WTC11 (cell line): Measurements from ENCODE around the gene ADARB2. TPM values are rescaled to one million over a fixed set of nuclear protein-coding genes. Genes with fewer than 3 reads are reported as not detected.

Experiments used
- ATAC-seq: fragments of 200-7000 bp; cut with Tn5 transposase; 2 replicates; pipeline ENCODE4 v1.10.0; 2021; ENCODE audit warnings: mild to moderate bottlenecking, moderate library complexity
- CTCF ChIA-PET: fragments of 300-600 bp; sonication (Branson Sonifier 250); formaldehyde crosslinking; loops from one replicate; lab custom pipeline; 2021; ENCODE audit warnings: antibody characterized with exemption; lab: Charles Lee
- POLR2A ChIA-PET: fragments of 350-600 bp; sonication (Branson Sonifier 250); formaldehyde crosslinking; loops from one replicate; lab custom pipeline; 2021; ENCODE audit warnings: antibody characterized with exemption; lab: Charles Lee
- DNase-seq: peaks from one replicate; pipeline ENCODE4 v3.0.0; 2021; ENCODE audit warnings: low spot score
- H3K27ac Mint-ChIP-seq: 2 replicates; pipeline ENCODE4 v1.8.0; 2021; ENCODE audit warnings: mixed read lengths
- H3K27me3 Mint-ChIP-seq: 2 replicates; pipeline ENCODE4 v1.8.0; 2021; ENCODE audit warnings: low read depth, mild to moderate bottlenecking, moderate library complexity, mixed read lengths
- H3K36me3 Mint-ChIP-seq: 2 replicates; pipeline ENCODE4 v1.8.0; 2021; ENCODE audit warnings: mixed read lengths
- H3K4me1 Mint-ChIP-seq: 2 replicates; pipeline ENCODE4 v1.8.0; 2022; ENCODE audit warnings: mixed read lengths
- H3K4me3 Mint-ChIP-seq: 2 replicates; pipeline ENCODE4 v1.8.0; 2021; ENCODE audit warnings: mild to moderate bottlenecking, moderate library complexity, mixed read lengths
- H3K9me3 Mint-ChIP-seq: 2 replicates; pipeline ENCODE4 v1.8.0; 2021; ENCODE audit warnings: mixed read lengths
- GTF2I ChIP-seq: fragments of 250-450 bp; sonication (Bioruptor Pico); conservative IDR thresholded peaks from 2 replicates; pipeline ENCODE4 v1.4.0; 2021; ENCODE audit warnings: mild to moderate bottlenecking
- NR1H2 ChIP-seq: sonication (generic); formaldehyde crosslinking; IDR thresholded peaks from 2 replicates; pipeline ENCODE4 v1.9.0; 2021; ENCODE audit warnings: mild to moderate bottlenecking, moderate library complexity, missing genetic modification reagents
- SOX15 ChIP-seq: fragments of 250-450 bp; sonication (Bioruptor Pico); IDR thresholded peaks from 2 replicates; pipeline ENCODE4 v1.9.0; 2021; ENCODE audit warnings: mild to moderate bottlenecking
- SP1 ChIP-seq: sonication (generic); formaldehyde crosslinking; conservative IDR thresholded peaks from 2 replicates; pipeline ENCODE4 v1.8.1; 2022; ENCODE audit warnings: missing genetic modification reagents
- ZBTB21 ChIP-seq: sonication (generic); formaldehyde crosslinking; IDR thresholded peaks from 2 replicates; pipeline ENCODE4 v1.8.1; 2023; ENCODE audit warnings: mild to moderate bottlenecking, missing genetic modification reagents, borderline replicate concordance
- ZNF219 ChIP-seq: sonication (generic); formaldehyde crosslinking; IDR thresholded peaks from 2 replicates; pipeline ENCODE4 v1.8.0; 2023; ENCODE audit warnings: missing genetic modification reagents, mild to moderate bottlenecking, borderline replicate concordance
- ZNF416 ChIP-seq: fragments of 250-450 bp; sonication (Bioruptor Pico); IDR thresholded peaks from 2 replicates; pipeline ENCODE4 v1.9.0; 2021; ENCODE audit warnings: mild to moderate bottlenecking, inconsistent platforms
- total RNA-seq: library from RNA; stranded (reverse); gene quantifications from 3 replicates; pipeline ENCODE4 v1.2.3, GENCODE V29; 2021
- TF ChIP-seq, protein P1 (sequence below): sonication (generic); formaldehyde crosslinking; IDR thresholded peaks from 2 replicates; pipeline ENCODE4 v1.8.0; 2022; ENCODE audit warnings: mild to moderate bottlenecking, missing genetic modification reagents
- TF ChIP-seq, protein P2 (sequence below): sonication (generic); formaldehyde crosslinking; IDR thresholded peaks from 2 replicates; pipeline ENCODE4 v1.8.1; 2022; ENCODE audit warnings: missing genetic modification reagents, borderline replicate concordance
- TF ChIP-seq, protein P3 (sequence below): fragments of 250-450 bp; sonication (Bioruptor Pico); IDR thresholded peaks from 2 replicates; pipeline ENCODE4 v1.9.0; 2021; ENCODE audit warnings: mild to moderate bottlenecking
- TF ChIP-seq, protein P4 (sequence below): sonication (generic); formaldehyde crosslinking; IDR thresholded peaks from 2 replicates; pipeline ENCODE4 v1.8.0; 2022; ENCODE audit warnings: missing genetic modification reagents
- TF ChIP-seq, protein P5 (sequence below): fragments of 200-600 bp; IDR thresholded peaks from 2 replicates; pipeline ENCODE4 v1.8.0; 2022; ENCODE audit warnings: antibody characterized with exemption
- TF ChIP-seq, protein P6 (sequence below): fragments of 250-450 bp; sonication (Bioruptor Pico); IDR thresholded peaks from 2 replicates; pipeline ENCODE4 v1.9.0; 2021; ENCODE audit warnings: mild to moderate bottlenecking
- TF ChIP-seq, protein P7 (sequence below): fragments of 250-450 bp; sonication (Bioruptor Pico); IDR thresholded peaks from 2 replicates; pipeline ENCODE4 v2.1.2; 2022; ENCODE audit warnings: mild to moderate bottlenecking, moderate library complexity
- TF ChIP-seq, protein P8 (sequence below): fragments of 250-450 bp; sonication (Bioruptor Pico); IDR thresholded peaks from 2 replicates; pipeline ENCODE4 v1.8.0; 2021; ENCODE audit warnings: mild to moderate bottlenecking
- TF ChIP-seq, protein P9 (sequence below): sonication (generic); formaldehyde crosslinking; IDR thresholded peaks from 2 replicates; pipeline ENCODE4 v1.8.0; 2022; ENCODE audit warnings: mild to moderate bottlenecking, missing genetic modification reagents

The ADARB2 gene
- total RNA-seq, 1 experiment from 2014 or later: 3.7 TPM

DNA sequence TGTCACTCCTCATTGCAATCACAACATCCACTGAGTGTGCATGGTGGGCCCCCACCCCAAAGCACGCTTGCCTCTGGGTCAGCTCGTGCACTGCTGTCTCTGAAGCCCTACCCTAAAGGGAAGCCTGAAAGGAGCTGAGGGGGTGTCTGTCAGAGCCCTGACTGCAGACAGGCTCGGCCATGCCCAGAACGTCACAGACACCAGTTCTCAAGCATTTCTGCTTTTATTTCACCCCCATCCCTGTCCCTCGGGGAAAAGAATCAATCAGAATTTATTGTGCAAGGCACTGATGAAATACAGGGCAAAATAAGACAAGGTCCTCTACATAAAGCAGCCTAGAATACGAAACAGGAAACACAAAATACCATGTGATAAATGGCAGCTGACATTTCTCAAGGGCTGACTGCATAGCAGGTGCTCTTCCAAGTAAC is 449.3 kb downstream of the ADARB2 start:
- TF ChIP-seq, protein P1, sequence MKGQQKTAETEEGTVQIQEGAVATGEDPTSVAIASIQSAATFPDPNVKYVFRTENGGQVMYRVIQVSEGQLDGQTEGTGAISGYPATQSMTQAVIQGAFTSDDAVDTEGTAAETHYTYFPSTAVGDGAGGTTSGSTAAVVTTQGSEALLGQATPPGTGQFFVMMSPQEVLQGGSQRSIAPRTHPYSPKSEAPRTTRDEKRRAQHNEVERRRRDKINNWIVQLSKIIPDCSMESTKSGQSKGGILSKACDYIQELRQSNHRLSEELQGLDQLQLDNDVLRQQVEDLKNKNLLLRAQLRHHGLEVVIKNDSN (CRISPR knock-in tag): no peak
- H3K36me3 Mint-ChIP-seq: no peaks in the 10 kb centered on the region
- H3K9me3 Mint-ChIP-seq: no peaks in the 10 kb centered on the region
- DNase-seq: no peak
- H3K4me3 Mint-ChIP-seq: no peak overlapping the region
- POLR2A ChIA-PET: no interaction called here
- CTCF ChIA-PET: no interaction called here
- H3K4me1 Mint-ChIP-seq: peaks cover 16% of the 10 kb centered on the region
- peaks cover 6% of the 10 kb centered on the region for H3K27me3 Mint-ChIP-seq
- no peak for ATAC-seq
- peak overlapping the region; percentile 38 for H3K27ac Mint-ChIP-seq

DNA sequence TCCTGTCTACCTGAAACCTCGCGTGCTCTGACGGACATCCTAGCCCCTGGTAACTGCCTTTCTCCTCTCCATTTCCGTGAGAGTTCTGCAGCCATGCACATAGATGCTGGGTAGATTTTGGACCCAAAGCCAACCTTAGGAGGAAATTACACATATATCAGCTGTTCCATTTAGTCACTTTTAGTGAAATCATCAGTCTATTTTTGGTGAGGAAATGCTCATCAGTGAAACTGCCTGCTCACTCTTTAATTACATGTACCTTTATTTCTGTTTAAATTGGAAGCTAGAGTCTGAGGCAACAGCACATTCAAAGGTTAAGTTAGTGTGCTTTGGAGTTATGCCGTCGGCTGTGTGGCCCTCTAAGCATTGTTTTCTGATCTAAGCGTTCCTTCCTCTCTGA is 449.8 kb downstream of the ADARB2 start:
- ATAC-seq (no peak), DNase-seq (no peak)
- ChIA-PET POLR2A (no interaction called here), CTCF (no interaction called here)
- H3K27ac Mint-ChIP-seq: peak overlapping the region; percentile 38; the same call in 1 of the 2 replicates
- H3K4me1 Mint-ChIP-seq: peaks cover 13% of the 10 kb centered on the region
- TF ChIP-seq ZNF219 (CRISPR knock-in tag): no peak
- no peak for TF ChIP-seq ZBTB21 (CRISPR knock-in tag)
- TF ChIP-seq ZNF416: no peak
- TF ChIP-seq, protein P2, sequence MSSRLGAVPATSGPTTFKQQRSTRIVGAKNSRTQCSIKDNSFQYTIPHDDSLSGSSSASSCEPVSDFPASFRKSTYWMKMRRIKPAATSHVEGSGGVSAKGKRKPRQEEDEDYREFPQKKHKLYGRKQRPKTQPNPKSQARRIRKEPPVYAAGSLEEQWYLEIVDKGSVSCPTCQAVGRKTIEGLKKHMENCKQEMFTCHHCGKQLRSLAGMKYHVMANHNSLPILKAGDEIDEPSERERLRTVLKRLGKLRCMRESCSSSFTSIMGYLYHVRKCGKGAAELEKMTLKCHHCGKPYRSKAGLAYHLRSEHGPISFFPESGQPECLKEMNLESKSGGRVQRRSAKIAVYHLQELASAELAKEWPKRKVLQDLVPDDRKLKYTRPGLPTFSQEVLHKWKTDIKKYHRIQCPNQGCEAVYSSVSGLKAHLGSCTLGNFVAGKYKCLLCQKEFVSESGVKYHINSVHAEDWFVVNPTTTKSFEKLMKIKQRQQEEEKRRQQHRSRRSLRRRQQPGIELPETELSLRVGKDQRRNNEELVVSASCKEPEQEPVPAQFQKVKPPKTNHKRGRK: no peak
- TF ChIP-seq, protein P3, sequence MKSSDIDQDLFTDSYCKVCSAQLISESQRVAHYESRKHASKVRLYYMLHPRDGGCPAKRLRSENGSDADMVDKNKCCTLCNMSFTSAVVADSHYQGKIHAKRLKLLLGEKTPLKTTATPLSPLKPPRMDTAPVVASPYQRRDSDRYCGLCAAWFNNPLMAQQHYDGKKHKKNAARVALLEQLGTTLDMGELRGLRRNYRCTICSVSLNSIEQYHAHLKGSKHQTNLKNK (CRISPR knock-in tag): no peak
- no peak for TF ChIP-seq SP1 (CRISPR knock-in tag)
- TF ChIP-seq, protein P4, sequence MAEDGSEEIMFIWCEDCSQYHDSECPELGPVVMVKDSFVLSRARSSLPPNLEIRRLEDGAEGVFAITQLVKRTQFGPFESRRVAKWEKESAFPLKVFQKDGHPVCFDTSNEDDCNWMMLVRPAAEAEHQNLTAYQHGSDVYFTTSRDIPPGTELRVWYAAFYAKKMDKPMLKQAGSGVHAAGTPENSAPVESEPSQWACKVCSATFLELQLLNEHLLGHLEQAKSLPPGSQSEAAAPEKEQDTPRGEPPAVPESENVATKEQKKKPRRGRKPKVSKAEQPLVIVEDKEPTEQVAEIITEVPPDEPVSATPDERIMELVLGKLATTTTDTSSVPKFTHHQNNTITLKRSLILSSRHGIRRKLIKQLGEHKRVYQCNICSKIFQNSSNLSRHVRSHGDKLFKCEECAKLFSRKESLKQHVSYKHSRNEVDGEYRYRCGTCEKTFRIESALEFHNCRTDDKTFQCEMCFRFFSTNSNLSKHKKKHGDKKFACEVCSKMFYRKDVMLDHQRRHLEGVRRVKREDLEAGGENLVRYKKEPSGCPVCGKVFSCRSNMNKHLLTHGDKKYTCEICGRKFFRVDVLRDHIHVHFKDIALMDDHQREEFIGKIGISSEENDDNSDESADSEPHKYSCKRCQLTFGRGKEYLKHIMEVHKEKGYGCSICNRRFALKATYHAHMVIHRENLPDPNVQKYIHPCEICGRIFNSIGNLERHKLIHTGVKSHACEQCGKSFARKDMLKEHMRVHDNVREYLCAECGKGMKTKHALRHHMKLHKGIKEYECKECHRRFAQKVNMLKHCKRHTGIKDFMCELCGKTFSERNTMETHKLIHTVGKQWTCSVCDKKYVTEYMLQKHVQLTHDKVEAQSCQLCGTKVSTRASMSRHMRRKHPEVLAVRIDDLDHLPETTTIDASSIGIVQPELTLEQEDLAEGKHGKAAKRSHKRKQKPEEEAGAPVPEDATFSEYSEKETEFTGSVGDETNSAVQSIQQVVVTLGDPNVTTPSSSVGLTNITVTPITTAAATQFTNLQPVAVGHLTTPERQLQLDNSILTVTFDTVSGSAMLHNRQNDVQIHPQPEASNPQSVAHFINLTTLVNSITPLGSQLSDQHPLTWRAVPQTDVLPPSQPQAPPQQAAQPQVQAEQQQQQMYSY: no peak
- no peaks in the 10 kb centered on the region for H3K36me3 Mint-ChIP-seq
- H3K27me3 Mint-ChIP-seq: peaks cover 6% of the 10 kb centered on the region
- H3K4me3 Mint-ChIP-seq: no peak overlapping the region
- H3K9me3 Mint-ChIP-seq: no peaks in the 10 kb centered on the region

DNA sequence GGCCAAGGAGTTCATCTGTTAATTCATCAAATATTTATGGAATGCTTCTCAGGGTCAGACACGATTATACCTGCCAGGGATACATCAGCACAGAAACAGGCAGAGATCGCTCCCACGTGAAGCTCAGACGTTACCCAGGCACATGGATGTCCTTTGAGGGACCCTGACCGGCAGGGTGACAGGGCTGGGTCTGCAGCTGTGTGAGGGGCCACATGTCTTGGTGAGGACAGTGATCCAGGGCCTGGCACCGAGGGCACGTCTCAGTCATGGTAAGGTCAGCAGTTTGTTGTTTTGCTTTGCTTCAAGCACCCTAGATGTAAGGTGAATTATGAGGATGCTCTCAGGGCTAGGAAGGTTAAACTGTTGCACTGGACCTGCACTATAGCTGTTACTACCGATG is 453.2 kb downstream of the ADARB2 start:
- no peak for ATAC-seq
- peaks cover 3% of the 10 kb centered on the region for H3K27me3 Mint-ChIP-seq
- H3K4me1 Mint-ChIP-seq: no peaks in the 10 kb centered on the region
- H3K4me3 Mint-ChIP-seq: no peak overlapping the region
- no peak for DNase-seq
- CTCF ChIA-PET: interaction anchor here (2.4 kb wide), 2 partner anchors 40 to 174 kb away, joined by 7 to 8 read pairs; no protein-coding TSS in a partner anchor
- no peak overlapping the region for H3K27ac Mint-ChIP-seq
- no peaks in the 10 kb centered on the region for H3K9me3 Mint-ChIP-seq
- POLR2A ChIA-PET: no interaction called here
- H3K36me3 Mint-ChIP-seq: no peaks in the 10 kb centered on the region
- TF ChIP-seq, protein P5, sequence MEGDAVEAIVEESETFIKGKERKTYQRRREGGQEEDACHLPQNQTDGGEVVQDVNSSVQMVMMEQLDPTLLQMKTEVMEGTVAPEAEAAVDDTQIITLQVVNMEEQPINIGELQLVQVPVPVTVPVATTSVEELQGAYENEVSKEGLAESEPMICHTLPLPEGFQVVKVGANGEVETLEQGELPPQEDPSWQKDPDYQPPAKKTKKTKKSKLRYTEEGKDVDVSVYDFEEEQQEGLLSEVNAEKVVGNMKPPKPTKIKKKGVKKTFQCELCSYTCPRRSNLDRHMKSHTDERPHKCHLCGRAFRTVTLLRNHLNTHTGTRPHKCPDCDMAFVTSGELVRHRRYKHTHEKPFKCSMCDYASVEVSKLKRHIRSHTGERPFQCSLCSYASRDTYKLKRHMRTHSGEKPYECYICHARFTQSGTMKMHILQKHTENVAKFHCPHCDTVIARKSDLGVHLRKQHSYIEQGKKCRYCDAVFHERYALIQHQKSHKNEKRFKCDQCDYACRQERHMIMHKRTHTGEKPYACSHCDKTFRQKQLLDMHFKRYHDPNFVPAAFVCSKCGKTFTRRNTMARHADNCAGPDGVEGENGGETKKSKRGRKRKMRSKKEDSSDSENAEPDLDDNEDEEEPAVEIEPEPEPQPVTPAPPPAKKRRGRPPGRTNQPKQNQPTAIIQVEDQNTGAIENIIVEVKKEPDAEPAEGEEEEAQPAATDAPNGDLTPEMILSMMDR: no peak
- TF ChIP-seq GTF2I (no peak), SOX15 (no peak), NR1H2 (no peak)
- TF ChIP-seq, protein P6, sequence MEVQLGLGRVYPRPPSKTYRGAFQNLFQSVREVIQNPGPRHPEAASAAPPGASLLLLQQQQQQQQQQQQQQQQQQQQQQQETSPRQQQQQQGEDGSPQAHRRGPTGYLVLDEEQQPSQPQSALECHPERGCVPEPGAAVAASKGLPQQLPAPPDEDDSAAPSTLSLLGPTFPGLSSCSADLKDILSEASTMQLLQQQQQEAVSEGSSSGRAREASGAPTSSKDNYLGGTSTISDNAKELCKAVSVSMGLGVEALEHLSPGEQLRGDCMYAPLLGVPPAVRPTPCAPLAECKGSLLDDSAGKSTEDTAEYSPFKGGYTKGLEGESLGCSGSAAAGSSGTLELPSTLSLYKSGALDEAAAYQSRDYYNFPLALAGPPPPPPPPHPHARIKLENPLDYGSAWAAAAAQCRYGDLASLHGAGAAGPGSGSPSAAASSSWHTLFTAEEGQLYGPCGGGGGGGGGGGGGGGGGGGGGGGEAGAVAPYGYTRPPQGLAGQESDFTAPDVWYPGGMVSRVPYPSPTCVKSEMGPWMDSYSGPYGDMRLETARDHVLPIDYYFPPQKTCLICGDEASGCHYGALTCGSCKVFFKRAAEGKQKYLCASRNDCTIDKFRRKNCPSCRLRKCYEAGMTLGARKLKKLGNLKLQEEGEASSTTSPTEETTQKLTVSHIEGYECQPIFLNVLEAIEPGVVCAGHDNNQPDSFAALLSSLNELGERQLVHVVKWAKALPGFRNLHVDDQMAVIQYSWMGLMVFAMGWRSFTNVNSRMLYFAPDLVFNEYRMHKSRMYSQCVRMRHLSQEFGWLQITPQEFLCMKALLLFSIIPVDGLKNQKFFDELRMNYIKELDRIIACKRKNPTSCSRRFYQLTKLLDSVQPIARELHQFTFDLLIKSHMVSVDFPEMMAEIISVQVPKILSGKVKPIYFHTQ (CRISPR knock-in tag): no peak
- TF ChIP-seq, protein P7, sequence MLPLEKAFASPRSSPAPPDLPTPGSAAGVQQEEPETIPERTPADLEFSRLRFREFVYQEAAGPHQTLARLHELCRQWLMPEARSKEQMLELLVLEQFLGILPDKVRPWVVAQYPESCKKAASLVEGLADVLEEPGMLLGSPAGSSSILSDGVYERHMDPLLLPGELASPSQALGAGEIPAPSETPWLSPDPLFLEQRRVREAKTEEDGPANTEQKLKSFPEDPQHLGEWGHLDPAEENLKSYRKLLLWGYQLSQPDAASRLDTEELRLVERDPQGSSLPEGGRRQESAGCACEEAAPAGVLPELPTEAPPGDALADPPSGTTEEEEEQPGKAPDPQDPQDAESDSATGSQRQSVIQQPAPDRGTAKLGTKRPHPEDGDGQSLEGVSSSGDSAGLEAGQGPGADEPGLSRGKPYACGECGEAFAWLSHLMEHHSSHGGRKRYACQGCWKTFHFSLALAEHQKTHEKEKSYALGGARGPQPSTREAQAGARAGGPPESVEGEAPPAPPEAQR (CRISPR knock-in tag): no peak
- TF ChIP-seq, protein P8, sequence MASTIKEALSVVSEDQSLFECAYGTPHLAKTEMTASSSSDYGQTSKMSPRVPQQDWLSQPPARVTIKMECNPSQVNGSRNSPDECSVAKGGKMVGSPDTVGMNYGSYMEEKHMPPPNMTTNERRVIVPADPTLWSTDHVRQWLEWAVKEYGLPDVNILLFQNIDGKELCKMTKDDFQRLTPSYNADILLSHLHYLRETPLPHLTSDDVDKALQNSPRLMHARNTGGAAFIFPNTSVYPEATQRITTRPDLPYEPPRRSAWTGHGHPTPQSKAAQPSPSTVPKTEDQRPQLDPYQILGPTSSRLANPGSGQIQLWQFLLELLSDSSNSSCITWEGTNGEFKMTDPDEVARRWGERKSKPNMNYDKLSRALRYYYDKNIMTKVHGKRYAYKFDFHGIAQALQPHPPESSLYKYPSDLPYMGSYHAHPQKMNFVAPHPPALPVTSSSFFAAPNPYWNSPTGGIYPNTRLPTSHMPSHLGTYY (CRISPR knock-in tag): no peak
- TF ChIP-seq, protein P9, sequence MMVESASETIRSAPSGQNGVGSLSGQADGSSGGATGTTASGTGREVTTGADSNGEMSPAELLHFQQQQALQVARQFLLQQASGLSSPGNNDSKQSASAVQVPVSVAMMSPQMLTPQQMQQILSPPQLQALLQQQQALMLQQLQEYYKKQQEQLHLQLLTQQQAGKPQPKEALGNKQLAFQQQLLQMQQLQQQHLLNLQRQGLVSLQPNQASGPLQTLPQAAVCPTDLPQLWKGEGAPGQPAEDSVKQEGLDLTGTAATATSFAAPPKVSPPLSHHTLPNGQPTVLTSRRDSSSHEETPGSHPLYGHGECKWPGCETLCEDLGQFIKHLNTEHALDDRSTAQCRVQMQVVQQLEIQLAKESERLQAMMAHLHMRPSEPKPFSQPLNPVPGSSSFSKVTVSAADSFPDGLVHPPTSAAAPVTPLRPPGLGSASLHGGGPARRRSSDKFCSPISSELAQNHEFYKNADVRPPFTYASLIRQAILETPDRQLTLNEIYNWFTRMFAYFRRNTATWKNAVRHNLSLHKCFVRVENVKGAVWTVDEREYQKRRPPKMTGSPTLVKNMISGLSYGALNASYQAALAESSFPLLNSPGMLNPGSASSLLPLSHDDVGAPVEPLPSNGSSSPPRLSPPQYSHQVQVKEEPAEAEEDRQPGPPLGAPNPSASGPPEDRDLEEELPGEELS (CRISPR knock-in tag): no peak
